B cell (primary cell): Measurements from ENCODE around the gene PXDC1.

Experiments used
- CTCF ChIP-seq: fragments of 200-600 bp; IDR thresholded peaks from one replicate; pipeline ENCODE4 v1.8.0; 2022; ENCODE audit warnings: antibody characterized with exemption, mild to moderate bottlenecking
- EZH2 ChIP-seq: IDR thresholded peaks from 2 replicates; pipeline ENCODE4 v1.6.1; 2012; ENCODE audit warnings: borderline replicate concordance, low read depth, mild to moderate bottlenecking, moderate library complexity, low read length; ENCODE audit not compliant: insufficient read depth, poor library complexity, severe bottlenecking

GRCh38 chr6:3740551-3741476, 10.7 kb downstream of the PXDC1 start:
- no peak for TF ChIP-seq CTCF
- no peak for TF ChIP-seq EZH2
